ENCODE results near the gene DDR1.

DDR1 gene

DNA sequence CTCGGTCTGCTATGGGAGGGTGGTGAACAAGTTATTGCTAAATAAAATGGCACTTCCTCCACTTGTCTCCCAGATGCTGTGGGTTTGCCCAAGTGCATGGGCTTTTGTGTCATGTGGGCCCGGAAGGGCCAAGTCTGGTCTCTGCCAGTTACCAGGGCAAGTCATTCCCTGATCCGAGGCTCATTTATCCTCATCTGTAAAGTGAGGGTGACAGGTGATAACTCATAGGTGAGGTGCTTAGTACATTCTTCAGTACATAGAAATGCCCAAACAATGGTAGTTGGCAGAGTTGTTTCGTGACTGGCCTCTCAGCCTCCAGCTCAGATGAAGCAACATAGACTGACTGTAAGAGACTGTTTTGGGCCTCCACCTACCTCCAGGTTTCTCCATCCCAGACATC is 54.4 kb downstream of the DDR1 start:
- Histone ChIP-seq H2AFZ (ENCODE audit: low read length, unreplicated experiment) (no peak overlapping the region), H3K4me3 (ENCODE audit: low read depth, low read length) (no peak overlapping the region), H3K79me2 (ENCODE audit: control insufficient read depth, insufficient read depth, low read length, unreplicated experiment) (no peaks in the 10 kb centered on the region), H3K36me3 (ENCODE audit: insufficient read depth, low read length) (no peaks in the 10 kb centered on the region), H3K27ac (ENCODE audit: low read depth, low read length) (no peak overlapping the region), H3K4me1 (ENCODE audit: control insufficient read depth, insufficient read depth, low read length, unreplicated experiment) (peaks cover 5% of the 10 kb centered on the region), H3K27me3 (ENCODE audit: insufficient read depth, low read length) (no peaks in the 10 kb centered on the region)

DNA sequence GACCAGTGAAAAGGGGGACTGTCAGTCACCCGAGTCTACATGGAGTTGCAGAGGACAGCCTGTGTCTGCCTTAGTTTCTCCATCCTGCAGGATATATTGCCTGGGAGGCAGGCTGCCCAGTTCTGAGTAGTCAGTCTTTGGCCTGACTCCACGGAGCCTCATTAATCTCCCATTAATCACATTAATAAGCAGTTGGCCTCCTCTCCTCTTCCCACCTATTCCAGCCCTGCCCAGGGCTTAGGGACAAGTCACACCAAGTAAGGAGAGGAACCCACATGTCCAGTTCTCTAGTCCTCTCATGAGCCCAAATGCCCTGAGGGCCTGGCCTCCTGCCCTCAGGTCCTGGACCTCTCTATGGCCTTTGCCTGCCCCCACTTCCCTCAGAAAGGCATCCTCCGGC is 55.2 kb downstream of the DDR1 start:
- H3K4me3 ChIP-seq (ENCODE audit: low read depth, low read length) = no peak overlapping the region

GRCh38 chr6:30940361-30940986 is 56.2 kb downstream of the DDR1 start, which contains the start of gene MUCL3:
Gene MUCL3 (plus strand): TSS chr6:30940973. CDS start chr6:30941000, 27 bp downstream.
- no peaks in the 10 kb centered on the region for H3K36me3 ChIP-seq (ENCODE audit: insufficient read depth, low read length)
- peaks cover 4% of the 10 kb centered on the region; the same call in 1 of the 2 replicates for H3K27me3 ChIP-seq (ENCODE audit: insufficient read depth, low read length)
- no peak within 1 kb of the TSS for H3K4me3 ChIP-seq (ENCODE audit: low read depth, low read length)
- H3K79me2 ChIP-seq (ENCODE audit: control insufficient read depth, insufficient read depth, low read length, unreplicated experiment) = no peaks in the 10 kb centered on the region
- H3K4me1 ChIP-seq (ENCODE audit: control insufficient read depth, insufficient read depth, low read length, unreplicated experiment) = peaks cover 5% of the 10 kb centered on the region
- no peak within 1 kb of the TSS for H2AFZ ChIP-seq (ENCODE audit: low read length, unreplicated experiment)
- H3K27ac ChIP-seq (ENCODE audit: low read depth, low read length) = no peak within 1 kb of the TSS

More for the DNA sequence above, 55.2 kb downstream of the DDR1 start:
- Histone ChIP-seq H3K79me2 (ENCODE audit: control insufficient read depth, insufficient read depth, low read length, unreplicated experiment) (no peaks in the 10 kb centered on the region), H3K27ac (ENCODE audit: low read depth, low read length) (no peak overlapping the region), H3K27me3 (ENCODE audit: insufficient read depth, low read length) (peaks cover under 1% of the 10 kb centered on the region; the same call in 1 of the 2 replicates), H2AFZ (ENCODE audit: low read length, unreplicated experiment) (no peak overlapping the region), H3K4me1 (ENCODE audit: control insufficient read depth, insufficient read depth, low read length, unreplicated experiment) (peaks cover 5% of the 10 kb centered on the region), H3K36me3 (ENCODE audit: insufficient read depth, low read length) (no peaks in the 10 kb centered on the region)

GRCh38 chr6:30942338-30943060 is 58.2 kb downstream of the DDR1 start:
- Histone ChIP-seq H3K27ac (ENCODE audit: low read depth, low read length) (no peak overlapping the region), H3K79me2 (ENCODE audit: control insufficient read depth, insufficient read depth, low read length, unreplicated experiment) (no peaks in the 10 kb centered on the region), H3K36me3 (ENCODE audit: insufficient read depth, low read length) (no peaks in the 10 kb centered on the region), H3K27me3 (ENCODE audit: insufficient read depth, low read length) (peaks cover 18% of the 10 kb centered on the region), H3K4me1 (ENCODE audit: control insufficient read depth, insufficient read depth, low read length, unreplicated experiment) (peaks cover 5% of the 10 kb centered on the region), H3K4me3 (ENCODE audit: low read depth, low read length) (no peak overlapping the region), H2AFZ (ENCODE audit: low read length, unreplicated experiment) (no peak overlapping the region)

- Histone ChIP-seq H3K4me3 (ENCODE audit: low read depth, low read length) (no peak overlapping the region), H3K36me3 (ENCODE audit: insufficient read depth, low read length) (no peaks in the 10 kb centered on the region), H2AFZ (ENCODE audit: low read length, unreplicated experiment) (no peak overlapping the region), H3K27ac (ENCODE audit: low read depth, low read length) (no peak overlapping the region), H3K79me2 (ENCODE audit: control insufficient read depth, insufficient read depth, low read length, unreplicated experiment) (no peaks in the 10 kb centered on the region), H3K4me1 (ENCODE audit: control insufficient read depth, insufficient read depth, low read length, unreplicated experiment) (peaks cover 5% of the 10 kb centered on the region), H3K27me3 (ENCODE audit: insufficient read depth, low read length) (peaks cover 34% of the 10 kb centered on the region)
Observed at GRCh38 chr6:30944051-30944450, 59.7 kb downstream of the DDR1 start.

GRCh38 chr6:30945281-30945680 is 61.0 kb downstream of the DDR1 start:
- no peaks in the 10 kb centered on the region for H3K36me3 ChIP-seq (ENCODE audit: insufficient read depth, low read length)
- H3K27ac ChIP-seq (ENCODE audit: low read depth, low read length) = no peak overlapping the region
- H3K79me2 ChIP-seq (ENCODE audit: control insufficient read depth, insufficient read depth, low read length, unreplicated experiment) = no peaks in the 10 kb centered on the region
- H2AFZ ChIP-seq (ENCODE audit: low read length, unreplicated experiment) = no peak overlapping the region
- H3K27me3 ChIP-seq (ENCODE audit: insufficient read depth, low read length) = peaks cover 44% of the 10 kb centered on the region
- peaks cover 5% of the 10 kb centered on the region for H3K4me1 ChIP-seq (ENCODE audit: control insufficient read depth, insufficient read depth, low read length, unreplicated experiment)
- H3K4me3 ChIP-seq (ENCODE audit: low read depth, low read length) = no peak overlapping the region

DNA sequence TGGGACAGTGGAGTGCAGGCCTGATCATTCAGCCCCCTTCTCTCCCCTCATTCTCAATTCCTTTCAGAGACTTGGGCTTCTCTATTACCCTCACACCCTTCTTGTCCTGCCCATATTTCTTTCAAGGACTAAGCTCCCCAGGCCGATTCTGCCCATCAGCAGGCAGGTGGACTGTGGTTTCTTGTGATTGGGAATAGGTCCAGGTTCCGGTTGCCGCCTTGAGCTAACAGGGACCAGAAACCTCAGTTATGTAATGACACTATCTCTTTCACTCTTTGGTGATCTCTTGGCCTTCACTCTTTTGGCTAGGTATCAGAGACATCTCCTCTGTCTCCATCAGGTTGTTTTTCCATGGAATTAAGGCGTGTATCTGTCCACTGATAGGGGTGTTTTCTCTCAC is 62.9 kb downstream of the DDR1 start:
- Histone ChIP-seq H3K27me3 (ENCODE audit: insufficient read depth, low read length) (peaks cover 62% of the 10 kb centered on the region), H3K79me2 (ENCODE audit: control insufficient read depth, insufficient read depth, low read length, unreplicated experiment) (no peaks in the 10 kb centered on the region), H3K4me3 (ENCODE audit: low read depth, low read length) (no peak overlapping the region), H3K36me3 (ENCODE audit: insufficient read depth, low read length) (no peaks in the 10 kb centered on the region), H2AFZ (ENCODE audit: low read length, unreplicated experiment) (no peak overlapping the region), H3K4me1 (ENCODE audit: control insufficient read depth, insufficient read depth, low read length, unreplicated experiment) (peaks cover 4% of the 10 kb centered on the region), H3K27ac (ENCODE audit: low read depth, low read length) (no peak overlapping the region)

GRCh38 chr6:30948811-30949210 is 64.5 kb downstream of the DDR1 start:
- H3K4me1 ChIP-seq (ENCODE audit: control insufficient read depth, insufficient read depth, low read length, unreplicated experiment) = no peaks in the 10 kb centered on the region
- no peak overlapping the region for H3K4me3 ChIP-seq (ENCODE audit: low read depth, low read length)
- no peak overlapping the region for H3K27ac ChIP-seq (ENCODE audit: low read depth, low read length)
- H3K36me3 ChIP-seq (ENCODE audit: insufficient read depth, low read length) = no peaks in the 10 kb centered on the region
- H3K27me3 ChIP-seq (ENCODE audit: insufficient read depth, low read length) = peaks cover 77% of the 10 kb centered on the region
- H2AFZ ChIP-seq (ENCODE audit: low read length, unreplicated experiment) = no peak overlapping the region
- H3K79me2 ChIP-seq (ENCODE audit: control insufficient read depth, insufficient read depth, low read length, unreplicated experiment) = no peaks in the 10 kb centered on the region
